Retinal pigment epithelial cell (primary cell): ENCODE results near the gene PHKB.

ENCODE experiments used
- DNase-seq: peaks from one replicate; pipeline ENCODE4 v3.0.0-alpha.2; 2010; ENCODE audit warnings: low read depth
- H3K4me3 ChIP-seq: 2 replicates; pipeline ENCODE4 v1.5.1; 2011; ENCODE audit warnings: mild to moderate bottlenecking, low read length, control low read depth, moderate library complexity
- CTCF ChIP-seq: conservative IDR thresholded peaks from 2 replicates; pipeline ENCODE4 v1.5.1; 2011; ENCODE audit warnings: low read depth, low read length, control low read depth, inconsistent platforms

PHKB gene

GRCh38 chr16:47640661-47641060 lies 179.5 kb downstream of the PHKB start:
- no peak for DNase-seq
- no peak for TF ChIP-seq CTCF
- H3K4me3 ChIP-seq: no peak overlapping the region

- no peak for DNase-seq
- TF ChIP-seq CTCF: no peak
- H3K4me3 ChIP-seq: no peak overlapping the region
Measured at GRCh38 chr16:47643323-47644000, 182.3 kb downstream of the PHKB start.

- H3K4me3 ChIP-seq: no peak overlapping the region
- no peak for TF ChIP-seq CTCF
- no peak for DNase-seq
Measured at GRCh38 chr16:47644166-47644565, 183.0 kb downstream of the PHKB start.

- DNase-seq: no peak
- H3K4me3 ChIP-seq: no peak overlapping the region
- TF ChIP-seq CTCF: no peak
Measured at GRCh38 chr16:47644661-47645060, 183.5 kb downstream of the PHKB start.

- no peak overlapping the region for H3K4me3 ChIP-seq
- TF ChIP-seq CTCF: no peak
- DNase-seq: no peak
Measured at GRCh38 chr16:47646914-47647313, 185.8 kb downstream of the PHKB start.

GRCh38 chr16:47657032-47657431 lies 195.9 kb downstream of the PHKB start:
- H3K4me3 ChIP-seq: no peak overlapping the region
- TF ChIP-seq CTCF: no peak
- DNase-seq: no peak

GRCh38 chr16:47657977-47658376 lies 196.8 kb downstream of the PHKB start:
- no peak for DNase-seq
- H3K4me3 ChIP-seq: no peak overlapping the region
- no peak for TF ChIP-seq CTCF
